Measurements from ENCODE around the gene ZNF414.

DNA sequence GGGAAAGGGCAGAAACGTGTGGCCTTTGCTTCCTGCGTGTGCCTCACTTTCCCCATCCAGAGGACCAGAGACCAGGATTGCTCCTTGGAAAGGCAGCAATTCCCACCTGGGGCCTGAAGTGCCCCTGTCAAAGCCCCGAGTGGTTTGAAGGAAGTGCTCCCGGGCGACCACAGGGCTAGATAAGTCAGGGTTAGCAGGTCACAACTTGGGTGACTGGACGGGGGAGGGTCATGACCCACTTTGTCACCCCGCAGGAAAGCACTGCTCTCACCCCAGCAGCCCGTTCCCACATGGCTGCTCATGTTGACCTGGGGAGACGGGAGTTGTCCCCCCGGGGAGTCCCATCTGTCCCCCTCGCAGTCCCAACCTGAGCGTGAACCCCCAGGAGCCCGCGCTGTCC lies 12.0 kb downstream of the ZNF414 start:
- TF ChIP-seq POLR2AphosphoS5 (IDR thresholded peaks at IDR 0.05; ENCODE audit: borderline replicate concordance, low read depth, low read length) (no peak), EZH2 (IDR thresholded peaks at IDR 0.05) (no peak), FOXP2 (optimal IDR thresholded peaks at IDR 0.05; ENCODE audit: control extremely low read depth, extremely low read length, insufficient read depth) (no peak)
